ENCODE data around the gene CCDC92.

CCDC92 gene

DNA sequence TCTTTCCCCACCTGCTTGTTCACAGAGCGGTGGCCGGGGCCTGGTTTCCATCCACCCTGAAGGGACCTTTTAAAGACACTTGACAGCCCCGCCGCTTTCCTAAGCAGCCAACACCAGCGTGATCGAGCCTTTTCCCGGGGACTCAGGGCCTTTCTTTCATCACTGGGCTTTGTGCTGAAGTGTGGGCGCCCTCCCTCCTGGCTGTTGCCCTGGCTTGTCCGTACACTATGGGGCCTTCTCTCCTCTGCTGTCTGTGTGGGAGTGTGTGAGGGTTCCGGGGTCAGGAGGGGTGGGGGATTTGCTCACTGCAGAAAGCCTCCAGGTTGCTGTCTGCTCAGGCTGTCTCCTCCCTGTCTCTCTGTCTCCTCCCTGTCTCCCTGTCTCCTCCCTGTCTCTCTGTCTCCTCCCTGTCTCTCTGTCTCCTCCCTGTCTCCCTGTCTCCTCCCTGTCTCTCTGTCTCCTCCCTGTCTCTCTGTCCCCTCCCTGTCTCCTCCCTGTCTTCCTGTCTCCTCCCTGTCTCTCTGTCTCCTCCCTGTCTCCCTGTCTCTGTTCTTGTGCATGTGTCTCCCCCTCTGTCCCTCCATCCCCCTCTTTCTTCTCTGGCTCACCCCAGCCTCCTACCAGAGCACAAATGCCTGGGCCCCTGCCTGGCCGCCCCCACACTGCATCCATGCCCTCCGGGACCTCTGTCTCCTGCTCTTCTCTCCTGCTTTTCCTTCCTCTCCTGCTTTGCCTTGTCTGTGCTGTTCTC, 64.7 kb downstream of the CCDC92 start:
- DNase-seq, result no peak

DNA sequence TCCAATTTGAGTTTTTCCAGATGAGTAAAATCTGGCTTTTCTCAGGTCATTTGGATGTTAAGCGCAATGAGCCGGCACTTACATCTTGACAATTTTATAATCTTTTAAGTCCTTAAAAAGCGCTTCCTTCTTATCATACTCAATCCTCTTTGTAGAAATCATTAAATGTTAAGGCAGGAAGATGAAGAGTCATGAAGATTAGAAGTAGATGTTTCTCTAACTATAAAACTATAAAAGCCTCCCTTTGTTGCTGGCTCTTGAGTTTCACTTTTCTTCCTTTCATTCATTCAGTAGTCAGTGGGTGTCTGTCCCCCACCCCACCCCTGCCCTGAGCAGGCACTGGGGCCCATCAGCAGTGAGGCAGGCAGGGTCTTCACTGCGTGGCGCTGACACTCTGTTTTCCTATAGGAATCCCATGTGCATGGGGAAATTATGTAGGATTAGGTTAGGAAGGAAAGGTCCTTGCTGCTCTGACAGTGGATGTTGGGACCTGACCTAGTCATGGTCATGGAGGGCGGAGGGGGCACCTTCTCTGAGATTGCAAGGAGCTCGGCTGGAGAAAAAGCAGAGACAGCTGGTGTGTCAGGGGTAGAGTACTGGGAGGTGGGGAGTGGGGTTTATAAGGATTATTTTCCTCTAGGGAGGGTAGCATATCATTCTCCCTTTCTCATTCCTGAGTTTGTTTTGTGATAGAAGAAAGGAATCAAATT, 65.8 kb downstream of the CCDC92 start:
- DNase-seq, result no peak

DNA sequence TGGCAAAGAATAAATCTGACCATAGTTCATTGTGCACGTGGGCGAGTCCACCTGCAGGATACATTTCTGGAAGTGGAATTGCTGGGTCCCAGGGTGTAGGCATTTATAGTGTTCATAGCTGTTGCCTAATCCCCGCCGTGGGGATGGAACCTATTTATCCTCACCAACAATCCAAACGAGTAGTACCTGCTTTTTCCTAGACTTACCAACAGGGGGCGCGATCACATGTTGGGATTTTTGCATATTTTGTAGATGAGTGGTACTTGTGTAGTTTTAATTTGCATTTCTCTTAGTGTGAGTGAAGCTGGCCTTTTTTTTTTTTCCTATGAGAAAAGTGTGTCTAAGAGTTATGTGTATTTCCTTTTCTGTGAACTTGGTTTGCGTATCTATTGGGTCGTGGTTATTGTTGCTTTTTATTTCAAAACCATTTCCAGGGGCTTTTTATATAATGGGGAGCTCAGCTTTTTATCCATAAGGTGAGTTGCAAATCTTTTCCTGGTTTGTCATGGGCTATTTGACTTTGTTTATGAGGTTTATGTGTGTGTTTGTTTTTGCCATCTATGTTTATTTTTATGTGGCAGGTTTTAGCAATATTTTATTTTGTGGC, 67.2 kb downstream of the CCDC92 start:
- peak; percentile 43 to 46 for DNase-seq

DNA sequence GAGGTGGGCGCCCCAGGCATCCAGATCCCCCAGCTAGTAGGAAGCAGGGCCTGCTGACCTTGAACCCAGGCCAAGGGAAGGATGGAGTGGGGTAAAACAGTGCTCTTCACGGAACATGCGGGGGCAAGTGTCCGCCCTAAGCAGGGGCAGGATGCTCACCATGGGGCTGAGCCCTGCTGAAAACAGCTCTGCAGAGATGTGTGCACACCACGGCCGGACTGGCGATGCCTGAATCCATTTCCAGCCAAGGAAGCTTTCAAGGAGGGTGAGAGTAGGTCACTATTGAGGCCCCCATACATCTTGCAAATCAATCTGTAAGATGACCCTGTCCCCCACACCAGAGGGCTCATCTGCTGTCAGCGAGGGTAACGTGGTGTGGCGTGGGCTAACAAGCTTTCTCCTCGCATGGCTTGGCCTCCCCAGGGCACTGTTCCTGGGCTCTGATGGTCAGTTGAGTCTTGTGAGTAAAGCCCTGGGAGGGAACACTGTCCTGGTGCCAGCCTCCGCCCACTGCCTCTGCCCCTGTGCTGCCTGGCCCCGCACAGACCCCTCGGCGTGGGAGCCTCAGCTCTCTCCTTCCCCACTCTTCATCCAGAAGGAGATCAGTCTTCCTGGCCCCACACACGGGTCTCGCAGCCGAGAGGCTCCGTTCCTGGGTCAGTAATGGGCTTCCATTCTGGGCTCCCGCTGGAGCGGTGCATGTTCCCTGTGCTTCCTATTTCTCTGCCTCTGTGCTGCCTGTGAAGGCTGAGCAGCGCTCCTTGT, 69.1 kb downstream of the CCDC92 start:
- no peak for DNase-seq

DNA sequence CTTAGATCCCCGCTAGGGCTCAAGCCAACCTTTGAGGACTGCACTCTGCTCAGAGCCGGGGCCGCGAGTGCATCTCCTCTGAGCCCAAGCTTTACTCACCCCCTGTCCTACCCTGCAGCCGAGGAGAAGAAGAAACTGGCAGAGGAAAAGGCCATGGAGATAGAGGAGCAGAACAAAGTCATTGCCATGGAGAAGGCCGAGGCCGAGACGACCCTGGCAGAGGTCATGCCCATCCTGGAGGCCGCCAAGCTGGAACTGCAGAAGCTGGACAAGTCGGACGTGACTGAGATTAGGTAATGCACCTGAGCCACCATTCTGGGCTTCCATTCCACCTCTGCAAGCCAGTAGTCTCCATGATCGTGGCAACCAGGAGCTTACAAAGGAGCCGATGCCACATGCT, 69.8 kb downstream of the CCDC92 start:
- no peak for DNase-seq

DNA sequence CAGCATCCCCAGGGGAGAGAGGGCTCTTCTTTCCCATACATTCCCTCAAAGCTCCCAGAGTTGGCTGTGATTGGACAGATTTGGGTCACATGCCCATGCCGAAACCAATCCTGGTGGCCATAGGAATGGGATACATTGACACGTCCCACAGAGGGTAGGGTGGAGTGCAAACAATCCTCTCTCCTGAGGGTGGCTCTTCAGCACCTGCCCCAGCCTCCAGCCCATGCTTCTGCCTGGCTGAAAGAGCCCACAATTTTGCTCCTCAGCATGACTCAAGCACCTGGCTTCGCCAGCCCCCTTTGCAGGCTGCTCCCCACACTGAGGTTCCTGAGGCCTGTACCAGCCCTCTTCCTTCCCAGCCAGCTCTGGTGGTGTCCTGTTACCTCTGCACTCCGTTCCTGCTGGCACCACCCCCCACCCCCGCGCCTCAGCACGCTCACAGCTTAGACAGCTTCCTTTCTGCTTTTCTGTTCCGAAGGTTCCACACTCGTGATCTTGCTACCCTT, 71.7 kb downstream of the CCDC92 start:
- DNase-seq, result peak; percentile 61 to 63

DNA sequence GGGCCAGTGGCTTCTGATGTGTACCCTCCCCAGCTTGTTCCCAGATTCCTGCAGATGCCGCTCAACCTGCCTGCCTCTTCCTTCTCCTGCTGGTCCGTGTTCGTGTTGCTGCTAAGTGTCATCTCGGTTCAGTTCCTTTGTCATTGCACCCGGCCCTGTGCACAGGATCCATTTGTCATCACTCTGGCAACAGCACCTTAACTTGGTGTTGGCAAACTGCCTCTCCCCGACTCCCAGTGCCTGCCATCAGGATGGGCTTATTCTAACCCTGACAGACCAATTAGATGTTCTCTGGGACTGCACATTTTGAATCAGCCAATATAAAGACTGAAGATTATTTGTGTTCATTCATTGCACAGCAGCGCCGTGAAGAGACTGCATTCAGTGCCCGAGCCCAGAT, 73.3 kb downstream of the CCDC92 start:
- no peak for DNase-seq

DNA sequence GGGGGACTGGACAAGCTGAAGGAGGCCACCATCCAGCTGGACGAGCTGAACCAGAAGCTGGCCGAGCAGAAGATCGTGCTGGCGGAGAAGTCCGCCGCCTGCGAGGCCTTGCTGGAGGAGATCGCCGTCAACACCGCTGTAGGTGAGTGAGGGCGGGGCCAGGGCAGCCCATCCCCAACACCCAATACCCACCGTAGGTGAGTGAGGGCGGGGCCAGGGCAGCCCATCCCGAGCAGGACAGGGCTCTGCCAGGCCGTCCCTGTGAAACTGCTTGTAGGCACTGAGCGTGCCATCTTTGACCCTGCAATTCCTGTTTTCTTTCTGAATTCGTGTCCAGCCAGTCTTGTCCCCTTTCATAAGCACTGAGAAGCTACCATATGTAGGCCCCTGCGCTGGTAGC, 74.0 kb downstream of the CCDC92 start:
- no peak for DNase-seq

DNA sequence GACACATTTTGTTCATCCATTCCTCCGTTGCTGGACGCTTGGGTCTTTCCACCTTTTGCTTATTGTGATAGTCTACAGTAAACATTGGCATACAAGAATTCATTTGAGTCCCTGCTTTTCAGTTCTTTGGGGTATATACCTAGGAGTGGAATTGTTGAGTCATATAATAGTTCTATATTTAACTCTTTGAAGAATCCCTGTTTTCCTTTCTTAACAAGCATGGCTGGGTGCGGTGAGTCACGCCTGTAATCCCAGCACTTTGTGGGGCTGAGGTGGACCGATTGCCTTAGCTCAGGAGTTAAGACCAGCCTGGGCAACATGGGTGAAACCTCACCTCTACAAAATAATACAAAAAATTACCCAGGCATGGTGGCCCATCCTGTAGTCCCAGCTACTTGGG, 75.4 kb downstream of the CCDC92 start:
- DNase-seq, result no peak

DNA sequence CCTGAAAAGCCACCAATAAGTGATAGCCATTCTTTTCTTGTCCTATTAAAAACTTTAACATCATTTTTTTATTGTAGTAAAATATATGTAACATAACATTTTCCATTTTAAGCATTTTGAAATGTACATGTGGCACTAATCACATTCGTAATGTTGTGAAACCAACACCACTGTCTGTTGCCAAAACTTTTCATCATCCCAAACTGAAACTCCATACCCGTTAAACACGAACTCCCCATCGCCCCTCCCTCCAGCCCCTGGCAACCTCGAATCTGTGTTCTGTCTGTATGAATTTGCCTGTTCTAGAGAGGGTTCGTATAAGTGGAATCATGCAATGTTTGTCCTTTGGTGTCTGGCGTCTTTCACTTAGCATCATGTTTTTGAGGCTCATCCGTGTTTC, 75.9 kb downstream of the CCDC92 start:
- no peak for DNase-seq

DNA sequence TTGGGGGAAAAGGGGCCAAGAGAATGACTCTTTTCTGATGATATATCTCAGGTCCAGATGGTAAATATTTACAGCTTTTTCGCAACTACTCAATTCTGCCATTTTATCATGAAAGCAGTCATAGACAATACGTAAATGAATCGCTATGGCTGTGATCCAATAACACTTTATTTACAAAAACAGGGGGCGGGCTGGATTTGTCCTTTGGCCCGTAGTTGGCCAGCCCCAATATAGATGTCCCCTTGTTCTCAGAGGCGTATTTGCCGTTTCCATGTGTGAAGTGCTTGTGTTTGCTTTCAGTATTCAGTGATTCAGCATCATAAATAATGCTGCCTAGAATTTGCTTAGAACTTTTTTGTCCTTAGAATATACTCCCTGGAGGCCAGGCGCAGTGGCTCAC, 77.2 kb downstream of the CCDC92 start:
- DNase-seq, result no peak

DNA sequence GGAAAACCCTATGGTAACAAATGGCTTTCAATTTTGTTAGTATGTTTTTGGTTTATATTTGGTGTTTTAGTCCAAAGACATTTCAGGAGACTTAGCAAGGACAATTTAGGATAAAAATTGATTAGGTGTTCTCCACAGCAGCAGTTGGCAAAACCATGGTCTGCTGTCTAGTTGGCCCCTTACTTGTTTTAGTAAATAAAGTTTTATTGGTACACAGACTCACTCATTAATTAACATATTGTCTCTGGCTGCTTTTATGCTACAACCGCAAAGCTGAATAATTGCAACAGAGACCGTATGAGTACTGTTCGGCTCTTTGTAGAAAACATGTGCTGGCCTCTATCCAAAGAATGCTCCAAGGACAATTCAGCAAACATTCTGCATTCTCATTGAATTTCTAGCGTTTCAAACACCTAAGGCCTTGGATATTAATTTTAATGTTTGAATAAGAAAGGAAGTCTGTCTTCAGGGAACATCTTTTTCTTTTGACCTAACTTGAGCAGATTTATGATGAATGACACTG, 77.7 kb downstream of the CCDC92 start:
- no peak for DNase-seq

DNA sequence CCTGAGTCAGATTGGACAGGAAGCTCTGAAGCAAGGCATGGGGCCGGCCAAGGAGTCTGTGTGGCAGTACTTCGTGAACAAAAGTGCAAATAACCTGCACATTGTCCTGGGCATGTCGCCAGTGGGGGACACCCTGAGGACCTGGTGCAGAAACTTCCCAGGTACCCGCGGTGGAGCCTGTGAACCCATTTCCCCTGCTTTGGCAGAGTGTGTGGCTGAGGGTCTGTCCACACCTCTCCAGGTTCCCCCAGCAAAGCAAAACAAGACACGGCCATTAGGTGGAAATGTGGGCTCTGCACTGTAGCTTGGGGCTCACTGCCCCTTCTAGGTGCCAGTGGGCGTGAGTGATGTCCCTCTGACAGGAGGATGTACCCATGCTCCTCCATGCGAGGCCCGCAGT, 79.4 kb downstream of the CCDC92 start:
- DNase-seq, result no peak

DNA sequence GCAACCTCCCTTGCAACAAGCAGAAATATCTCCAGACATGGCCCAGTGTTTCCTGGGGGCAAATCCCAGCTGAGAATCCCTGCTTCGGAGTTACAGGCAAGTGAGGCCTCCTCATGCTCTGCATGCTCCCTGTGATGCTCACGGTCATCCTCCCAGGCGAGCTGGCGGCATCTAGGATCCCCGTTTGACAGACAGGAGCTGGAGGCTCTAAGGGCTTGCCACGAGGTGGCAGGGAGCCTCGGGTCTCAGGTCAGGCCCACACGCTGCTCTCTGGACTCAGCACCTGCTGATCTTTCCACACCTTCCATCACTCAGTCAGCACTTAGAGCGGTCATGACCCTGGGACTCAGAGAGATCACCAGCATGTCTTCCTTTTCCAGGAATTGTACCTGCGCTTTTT, 79.8 kb downstream of the CCDC92 start:
- DNase-seq, result no peak

DNA sequence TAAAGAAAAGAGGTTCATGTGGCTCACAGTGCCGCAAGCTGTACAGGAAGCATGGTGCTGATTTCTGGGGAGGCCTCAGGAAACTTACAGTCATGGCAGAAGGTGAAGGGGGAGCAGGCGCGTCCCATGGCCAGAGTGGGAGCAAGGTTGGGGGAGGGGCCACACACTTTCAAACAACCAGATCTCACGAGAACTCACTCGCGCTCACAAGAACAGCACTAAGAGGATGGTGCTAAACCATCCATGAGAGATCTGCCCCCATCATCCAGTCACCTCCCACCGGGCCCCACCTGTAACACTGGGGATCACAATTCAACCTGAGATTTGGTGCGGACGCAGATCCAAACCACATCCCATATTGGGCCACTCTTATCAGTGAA, 80.5 kb downstream of the CCDC92 start:
- DNase-seq, result no peak

DNA sequence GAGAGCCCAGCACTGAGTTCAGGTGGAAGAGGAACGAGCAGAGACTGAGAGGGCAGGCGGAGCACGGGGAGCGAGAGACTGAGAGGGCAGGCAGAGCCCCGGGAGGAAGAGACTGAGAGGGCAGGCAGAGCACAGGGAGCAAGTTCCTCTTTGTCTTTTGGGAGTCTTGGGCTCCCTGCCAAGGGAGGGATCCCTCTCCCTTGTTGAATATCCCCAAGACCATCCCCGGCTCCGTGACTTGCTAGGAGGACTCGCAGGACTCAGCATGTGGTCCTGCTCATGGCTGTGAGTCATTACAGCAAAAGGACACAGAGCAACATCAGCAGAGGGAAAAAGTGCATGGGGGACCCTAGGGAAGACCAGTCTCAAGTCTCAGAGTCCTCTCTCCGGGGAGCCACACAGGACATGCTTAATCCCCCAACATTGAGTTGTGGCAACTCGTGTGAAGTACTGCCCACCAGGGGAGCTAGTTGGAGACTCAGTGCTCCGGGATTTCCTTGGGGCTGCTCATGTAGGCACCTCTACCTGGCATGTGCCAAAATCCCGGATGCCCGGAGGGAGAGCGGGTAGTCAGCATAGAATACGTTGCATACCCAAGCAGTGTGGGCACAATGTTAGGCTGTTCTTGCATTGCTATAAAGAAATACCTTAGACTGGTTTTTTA, 81.0 kb downstream of the CCDC92 start:
- no peak for DNase-seq

DNA sequence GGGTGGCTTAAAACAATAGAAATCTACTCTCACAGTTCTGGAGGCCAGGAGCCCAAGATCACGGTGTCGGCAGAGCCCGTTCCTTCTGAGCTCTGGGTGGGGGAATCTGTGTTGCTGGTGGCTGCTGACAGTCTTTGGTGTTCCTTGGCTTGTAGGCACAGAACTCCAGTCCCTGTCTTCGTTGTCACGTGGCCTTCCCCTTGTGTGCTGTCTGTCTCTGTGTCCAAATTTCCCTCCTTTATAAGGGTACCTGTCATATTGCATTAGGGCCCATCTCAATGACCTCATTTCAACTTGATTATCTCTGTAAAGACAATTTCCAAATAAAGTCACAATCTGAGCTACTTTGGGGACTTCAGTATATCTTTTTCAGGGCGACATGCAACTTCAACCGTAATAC, 81.6 kb downstream of the CCDC92 start:
- no peak for DNase-seq

DNA sequence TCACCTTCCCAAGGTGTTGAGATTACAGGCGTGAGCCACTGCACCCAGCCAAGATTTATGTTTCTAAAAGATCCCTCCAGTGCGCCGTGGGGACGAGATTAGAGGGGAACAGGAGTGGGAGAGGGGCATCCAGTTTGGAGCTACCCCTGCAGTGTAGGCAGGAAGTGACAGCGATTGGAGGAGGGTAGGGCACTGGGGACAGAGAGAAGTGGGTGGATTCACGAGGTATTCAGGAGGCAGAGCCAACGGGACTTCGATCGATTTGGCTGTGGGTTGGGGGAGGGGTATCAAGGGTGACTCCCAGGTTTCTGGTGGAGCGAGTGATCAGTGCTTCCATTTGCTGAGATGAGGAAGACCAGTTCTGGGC, 82.1 kb downstream of the CCDC92 start:
- DNase-seq, result no peak

DNA sequence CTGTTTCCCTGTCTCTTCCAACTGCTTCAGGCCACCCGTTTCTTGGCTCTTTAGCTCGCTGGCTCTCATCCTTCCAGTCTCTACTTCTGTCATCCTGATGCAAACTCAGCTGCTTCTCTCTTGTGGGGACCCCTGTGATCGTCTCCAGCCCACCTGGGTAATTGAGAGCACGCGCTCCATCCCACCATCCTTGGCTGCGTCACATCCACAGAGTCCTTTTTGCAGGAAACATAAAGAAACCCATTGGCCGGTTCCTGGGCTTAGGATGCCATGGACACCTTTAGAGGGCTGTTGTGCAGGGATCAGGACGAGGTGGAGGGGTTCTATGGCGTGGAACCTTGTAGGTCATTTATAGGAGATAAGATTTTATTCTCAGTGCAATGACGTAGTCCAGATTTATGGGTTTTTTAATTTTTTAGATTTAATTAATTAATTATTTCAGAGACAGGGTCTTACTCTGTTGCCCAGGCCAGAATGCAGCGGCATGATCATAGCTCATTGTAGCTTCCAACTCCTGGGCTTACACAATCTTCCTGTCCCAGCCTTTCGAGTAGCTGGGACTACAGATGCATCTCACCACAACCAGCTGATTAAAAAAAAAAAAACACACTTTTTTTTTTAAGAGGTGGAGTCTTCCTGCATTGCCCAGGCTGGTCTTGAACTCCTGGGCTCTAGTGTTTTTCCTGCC, 82.6 kb downstream of the CCDC92 start:
- DNase-seq, result no peak

DNA sequence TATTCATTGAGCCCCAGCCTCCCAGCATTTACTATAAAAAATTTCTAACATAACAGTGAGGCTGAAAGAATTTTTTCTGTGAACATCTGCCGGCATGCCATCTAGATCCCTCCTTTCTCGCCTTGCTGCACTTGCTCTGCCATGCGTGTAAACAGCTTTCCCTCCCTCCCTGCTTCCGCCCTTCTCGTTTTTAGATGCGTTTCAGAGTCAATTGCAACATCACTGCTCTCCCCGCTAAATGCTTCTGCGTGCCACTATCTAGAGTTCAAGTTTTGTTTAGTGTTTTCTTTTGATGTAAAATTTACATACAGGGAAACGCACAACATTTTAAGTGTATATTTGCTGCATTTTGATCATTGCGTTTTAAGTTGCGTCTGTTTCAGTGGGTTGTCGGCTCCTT, 83.6 kb downstream of the CCDC92 start:
- DNase-seq, result no peak

DNA sequence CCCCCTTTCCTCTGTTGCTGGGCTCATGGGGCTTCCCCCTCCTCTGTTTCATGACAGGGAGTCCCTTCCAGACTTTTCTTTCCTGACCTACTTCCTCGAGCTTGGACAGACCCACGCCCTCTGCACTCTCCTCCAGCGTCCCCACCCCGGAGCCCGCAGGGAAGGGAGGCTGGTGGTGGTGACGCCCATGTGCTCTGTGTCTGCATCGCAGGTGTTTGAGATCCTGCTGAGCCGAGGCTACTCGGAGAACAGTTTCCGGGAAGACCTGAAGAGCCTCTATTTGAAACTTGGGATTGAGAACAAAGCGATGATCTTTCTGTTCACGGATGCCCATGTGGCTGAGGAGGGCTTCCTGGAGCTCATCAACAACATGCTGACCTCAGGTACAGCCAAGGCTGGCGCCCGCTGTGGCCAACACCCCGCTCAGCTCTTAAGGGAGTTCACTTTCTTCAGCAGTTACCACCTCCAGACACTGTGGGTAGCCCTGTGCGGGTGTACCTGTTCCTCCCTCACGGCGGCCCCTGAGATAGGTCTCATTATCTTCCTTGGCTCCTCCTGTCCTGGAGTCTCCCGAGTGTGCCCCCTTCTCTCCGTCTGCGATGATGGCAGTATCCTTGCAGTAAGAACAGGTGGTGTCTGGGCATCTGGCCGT, 85.6 kb downstream of the CCDC92 start:
- DNase-seq, result no peak

DNA sequence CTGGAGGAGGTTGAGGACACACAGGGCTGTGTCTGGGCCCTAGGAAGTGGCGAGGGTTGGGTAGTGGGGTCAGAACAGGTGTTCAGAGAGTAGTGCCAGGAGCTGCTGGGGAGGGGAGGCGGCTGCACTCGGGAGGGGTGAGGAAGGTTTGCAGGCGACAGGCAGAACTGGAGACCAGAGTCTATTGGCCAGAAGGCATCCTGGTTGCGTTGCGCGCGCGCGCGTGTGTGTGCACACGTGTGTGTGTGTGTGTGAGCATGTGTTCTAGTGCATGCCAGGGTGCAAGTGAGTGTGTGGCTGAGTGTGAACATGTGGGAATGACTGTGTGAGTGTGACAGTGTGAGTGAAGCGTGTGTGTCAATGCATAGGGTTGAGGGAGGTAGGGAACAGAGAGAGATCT, 86.4 kb downstream of the CCDC92 start:
- no peak for DNase-seq
